CD1c-positive myeloid dendritic cell (primary cell): Measurements from ENCODE around the gene KDM4B.

ENCODE experiments used
- DNase-seq: peaks from one replicate; pipeline ENCODE4 v3.0.0-alpha.2; 2016; ENCODE audit errors: extremely low spot score

KDM4B gene

GRCh38 chr19:5013761-5014160, 44.8 kb downstream of the KDM4B start:
- DNase-seq, result no peak

- DNase-seq, result no peak
These were observed 46.0 kb downstream of the KDM4B start for GRCh38 chr19:5014941-5015340.

- DNase-seq, result no peak
These were observed 47.4 kb downstream of the KDM4B start for GRCh38 chr19:5016268-5016667.

- no peak for DNase-seq
These were observed 47.9 kb downstream of the KDM4B start for GRCh38 chr19:5016781-5017180.

GRCh38 chr19:5017235-5017634, 48.3 kb downstream of the KDM4B start:
- DNase-seq, result no peak

- no peak for DNase-seq
These were observed 49.5 kb downstream of the KDM4B start for GRCh38 chr19:5018224-5019015.

- DNase-seq, result no peak
These were observed 51.5 kb downstream of the KDM4B start for GRCh38 chr19:5020368-5020767.

GRCh38 chr19:5021046-5021445, 52.1 kb downstream of the KDM4B start:
- no peak for DNase-seq

GRCh38 chr19:5022066-5022860, 53.4 kb downstream of the KDM4B start:
- DNase-seq, result no peak

- DNase-seq, result no peak
These were observed 54.2 kb downstream of the KDM4B start for GRCh38 chr19:5023128-5023571.

- no peak for DNase-seq
These were observed 55.4 kb downstream of the KDM4B start for GRCh38 chr19:5024282-5024681.

- no peak for DNase-seq
These were observed 56.1 kb downstream of the KDM4B start for GRCh38 chr19:5025027-5025426.

GRCh38 chr19:5026706-5027273, 57.9 kb downstream of the KDM4B start:
- no peak for DNase-seq

GRCh38 chr19:5028229-5028886, 59.4 kb downstream of the KDM4B start:
- no peak for DNase-seq

- DNase-seq, result peak; percentile 62
These were observed 60.7 kb downstream of the KDM4B start for GRCh38 chr19:5029596-5029995.

GRCh38 chr19:5030136-5030820, 61.4 kb downstream of the KDM4B start:
- no peak for DNase-seq

- DNase-seq, result no peak
These were observed 61.9 kb downstream of the KDM4B start for GRCh38 chr19:5030822-5031221.

- DNase-seq, result peak; percentile 85
These were observed 62.6 kb downstream of the KDM4B start for GRCh38 chr19:5031231-5032100.

- DNase-seq, result no peak
These were observed 63.4 kb downstream of the KDM4B start for GRCh38 chr19:5032101-5032967.
